SW 1271 (cell line): ENCODE results near the gene FOXP1.
"Not testable (repeated sequence)": the region's sequence is repeated elsewhere in the genome, so short reads cannot be mapped to it uniquely, and the experiment has no call there.

Experiments used
- DNase-seq, 2 experiments: peaks; one replicate each; lab custom pipeline; 2025; lab: John Stamatoyannopoulos, UW

Gene FOXP1

GRCh38 chr3:70975981-70976380, 607.5 kb downstream of the FOXP1 start:
- not testable (repeated sequence) for DNase-seq

- no peak for DNase-seq
These were observed 608.8 kb downstream of the FOXP1 start for GRCh38 chr3:70974747-70975146.

GRCh38 chr3:70973558-70973957, 610.0 kb downstream of the FOXP1 start:
- DNase-seq, result no peak

GRCh38 chr3:70972855-70973254, 610.7 kb downstream of the FOXP1 start:
- DNase-seq, result no peak

- DNase-seq, result no peak
These were observed 612.6 kb downstream of the FOXP1 start for GRCh38 chr3:70970952-70971351.

GRCh38 chr3:70970171-70970570, 613.4 kb downstream of the FOXP1 start:
- no peak for DNase-seq

- no peak for DNase-seq
These were observed 619.9 kb downstream of the FOXP1 start for GRCh38 chr3:70963431-70964275.

GRCh38 chr3:70959506-70960291, 623.8 kb downstream of the FOXP1 start:
- no peak for DNase-seq

GRCh38 chr3:70952033-70952747, 631.3 kb downstream of the FOXP1 start:
- no peak for DNase-seq

GRCh38 chr3:70951316-70951715, 632.2 kb downstream of the FOXP1 start:
- no peak for DNase-seq

GRCh38 chr3:70947579-70947978, 635.9 kb downstream of the FOXP1 start:
- no peak for DNase-seq

- DNase-seq, result no peak
These were observed 639.6 kb downstream of the FOXP1 start for GRCh38 chr3:70943886-70944285.

- DNase-seq, result no peak
These were observed 650.3 kb downstream of the FOXP1 start for GRCh38 chr3:70933105-70933810.

GRCh38 chr3:70930066-70930465, 653.5 kb downstream of the FOXP1 start:
- DNase-seq, result no peak

GRCh38 chr3:70927239-70927638, 656.3 kb downstream of the FOXP1 start:
- DNase-seq, result no peak

GRCh38 chr3:70926835-70927234, 656.7 kb downstream of the FOXP1 start:
- no peak for DNase-seq

- DNase-seq, result no peak
These were observed 663.9 kb downstream of the FOXP1 start for GRCh38 chr3:70919661-70920060.

- no peak for DNase-seq
These were observed 664.4 kb downstream of the FOXP1 start for GRCh38 chr3:70919091-70919490.

GRCh38 chr3:70916375-70917055, 667.0 kb downstream of the FOXP1 start:
- DNase-seq, result no peak

GRCh38 chr3:70914862-70915261, 668.7 kb downstream of the FOXP1 start:
- no peak for DNase-seq

- no peak for DNase-seq
These were observed 671.8 kb downstream of the FOXP1 start for GRCh38 chr3:70911719-70912118.
